Mesenchymal stem cell (in vitro differentiated cells and primary cell): ENCODE data around the gene SMIM9.
"Not testable (repeated sequence)": the region's sequence is repeated elsewhere in the genome, so short reads cannot be mapped to it uniquely, and the experiment has no call there.

Experiments used
- DNase-seq: peaks from one replicate; pipeline ENCODE4 v3.0.0-alpha.2; 2013
- H2AFZ ChIP-seq: one replicate; pipeline ENCODE4 v1.6.1; 2013; ENCODE audit warnings: low read depth, mild to moderate bottlenecking, control low read depth, inconsistent platforms, low read length, moderate library complexity
- H2AK5ac ChIP-seq: 2 replicates; pipeline ENCODE4 v1.6.1; 2013; ENCODE audit warnings: low read length, moderate library complexity, mild to moderate bottlenecking, inconsistent platforms; ENCODE audit not compliant: severe bottlenecking
- H2BK120ac ChIP-seq: one replicate; pipeline ENCODE4 v1.6.1; 2013; ENCODE audit warnings: low read depth, mild to moderate bottlenecking, inconsistent platforms, low read length, moderate library complexity
- H2BK12ac ChIP-seq, 2 experiments: one replicate each; pipeline ENCODE4 v1.6.1; 2013; ENCODE audit warnings: inconsistent platforms in 2 of 2, low read length in 2 of 2, mild to moderate bottlenecking in 2 of 2, moderate library complexity in 2 of 2, control low read depth in 1 of 2
- H2BK15ac ChIP-seq: one replicate; pipeline ENCODE4 v1.6.1; 2013; ENCODE audit warnings: mild to moderate bottlenecking, low read depth, inconsistent platforms; ENCODE audit not compliant: poor library complexity, severe bottlenecking
- H2BK5ac ChIP-seq: 2 replicates; pipeline ENCODE4 v1.6.1; 2013; ENCODE audit warnings: low read depth, mild to moderate bottlenecking, low read length, control low read depth, inconsistent platforms; ENCODE audit not compliant: poor library complexity, severe bottlenecking
- H3K14ac ChIP-seq, 2 experiments: one replicate each; pipeline ENCODE4 v1.6.1; 2013; ENCODE audit warnings: inconsistent platforms in 2 of 2, low read length in 2 of 2, control low read depth in 1 of 2, mild to moderate bottlenecking in 1 of 2, moderate library complexity in 1 of 2
- H3K18ac ChIP-seq, 2 experiments: one replicate each; pipeline ENCODE4 v1.6.1; 2013; ENCODE audit warnings: inconsistent platforms in 2 of 2, low read length in 2 of 2, control low read depth in 1 of 2, low read depth in 1 of 2, mild to moderate bottlenecking in 1 of 2
- H3K23ac ChIP-seq, 2 experiments: one replicate each; pipeline ENCODE4 v1.6.1; 2013; ENCODE audit warnings: inconsistent platforms in 2 of 2, low read length in 2 of 2, mild to moderate bottlenecking in 2 of 2, moderate library complexity in 2 of 2, control low read depth in 1 of 2
- H3K27ac ChIP-seq: 2 replicates; pipeline ENCODE4 v1.5.1; 2013; ENCODE audit warnings: mild to moderate bottlenecking, moderate library complexity, low read length, control low read depth, inconsistent platforms; ENCODE audit not compliant: poor library complexity, severe bottlenecking
- H3K27me3 ChIP-seq, 2 experiments: 2 replicates each; pipeline versions ENCODE4 v1.6.1 to v1.7.0; 2013; ENCODE audit warnings: low read length in 2 of 2, mild to moderate bottlenecking in 2 of 2, moderate library complexity in 2 of 2, control low read depth in 1 of 2, inconsistent platforms in 1 of 2; ENCODE audit not compliant: control insufficient read depth in 1 of 2, insufficient read depth in 1 of 2
- H3K36me3 ChIP-seq, 2 experiments: 2 replicates each; pipeline versions ENCODE4 v1.6.1 to v1.7.0; 2013; ENCODE audit warnings: low read length in 2 of 2, control low read depth in 1 of 2, inconsistent platforms in 1 of 2, low read depth in 1 of 2, mild to moderate bottlenecking in 1 of 2; ENCODE audit not compliant: insufficient read depth in 2 of 2, control insufficient read depth in 1 of 2
- H3K4ac ChIP-seq, 2 experiments: one replicate each; pipeline ENCODE4 v1.6.1; 2013; ENCODE audit warnings: inconsistent platforms in 2 of 2, low read length in 2 of 2, mild to moderate bottlenecking in 2 of 2, moderate library complexity in 2 of 2, control low read depth in 1 of 2, low read depth in 1 of 2
- H3K4me1 ChIP-seq: 2 replicates; pipeline ENCODE4 v1.6.1; 2013; ENCODE audit warnings: low read depth, low read length, control low read depth; ENCODE audit not compliant: control insufficient read depth, insufficient read depth
- H3K4me2 ChIP-seq: 2 replicates; pipeline ENCODE4 v1.6.1; 2013; ENCODE audit warnings: low read length, mild to moderate bottlenecking, inconsistent platforms; ENCODE audit not compliant: poor library complexity, severe bottlenecking
- H3K4me3 ChIP-seq, 2 experiments: 2 replicates each; pipeline versions ENCODE4 v1.5.1 to v1.7.0; 2013; ENCODE audit warnings: low read length in 2 of 2, mild to moderate bottlenecking in 2 of 2, control low read depth in 1 of 2, low read depth in 1 of 2; ENCODE audit not compliant: insufficient read depth in 1 of 2
- H3K79me1 ChIP-seq: replicated peaks from 2 replicates; pipeline ENCODE4 v1.6.1; 2013; ENCODE audit warnings: mild to moderate bottlenecking, control low read depth, low read length, inconsistent platforms; ENCODE audit not compliant: poor library complexity, severe bottlenecking
- H3K9ac ChIP-seq: 2 replicates; pipeline ENCODE4 v1.7.0; 2013; ENCODE audit warnings: mild to moderate bottlenecking, low read length, moderate library complexity
- H3K9me3 ChIP-seq: 2 replicates; pipeline ENCODE4 v1.7.0; 2013; ENCODE audit warnings: mild to moderate bottlenecking, low read length; ENCODE audit not compliant: control insufficient read depth
- H4K8ac ChIP-seq: one replicate; pipeline ENCODE4 v1.6.1; 2013; ENCODE audit warnings: inconsistent platforms, mild to moderate bottlenecking, low read length, moderate library complexity
- H4K91ac ChIP-seq: one replicate; pipeline ENCODE4 v1.6.1; 2013; ENCODE audit warnings: mild to moderate bottlenecking, low read length, inconsistent platforms
- WGBS: methylation state at CpG from one replicate; pipeline ENCODE4 v1.1.7; 2013; ENCODE audit warnings: mixed read lengths; 5-methylcytosine and 5-hydroxymethylcytosine counted together

SMIM9 gene

DNA sequence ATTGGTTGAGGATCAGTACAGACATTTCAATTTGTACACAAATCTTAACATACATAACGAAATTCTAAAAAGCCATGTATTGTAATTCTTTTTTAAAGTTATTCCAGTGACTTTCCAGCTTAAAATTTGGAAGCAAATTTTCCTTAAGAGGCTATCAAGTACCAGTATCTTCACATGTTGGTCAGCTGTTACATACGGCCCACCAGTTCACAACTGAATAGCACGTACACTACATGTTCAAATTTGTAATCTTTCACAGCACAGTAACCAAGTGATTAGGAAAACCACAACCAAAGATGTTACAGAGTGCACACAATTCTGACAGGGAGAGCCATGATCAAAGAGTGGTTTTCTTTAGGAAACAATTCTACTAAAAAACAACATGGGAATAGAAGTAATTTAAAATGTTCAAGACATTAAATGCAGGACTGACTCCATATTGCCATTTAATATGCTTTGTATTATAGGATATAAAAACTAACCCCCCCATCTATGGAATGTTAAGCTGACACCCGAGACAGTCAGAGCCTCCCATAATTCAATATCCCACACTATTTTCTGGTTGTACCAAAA lies 18.1 kb downstream of the SMIM9 start:
- not testable (repeated sequence) for H2AK5ac ChIP-seq, H2AFZ ChIP-seq, H3K79me1 ChIP-seq, H2BK5ac ChIP-seq, H2BK120ac ChIP-seq, H3K9me3 ChIP-seq, H2BK12ac ChIP-seq, H3K36me3 ChIP-seq, H3K9ac ChIP-seq, H4K8ac ChIP-seq, H3K14ac ChIP-seq, H3K4me2 ChIP-seq, DNase-seq, H3K23ac ChIP-seq, H2BK15ac ChIP-seq, H3K4me1 ChIP-seq, H3K18ac ChIP-seq, H4K91ac ChIP-seq, H3K27me3 ChIP-seq, H3K4me3 ChIP-seq, H3K4ac ChIP-seq, H3K27ac ChIP-seq
- no CpG with 5 or more reads among the region's 4 CpGs for WGBS

- no peak overlapping the region for H3K23ac ChIP-seq
- no peak overlapping the region for H3K18ac ChIP-seq
- H2BK12ac ChIP-seq = no peak overlapping the region
- no peak overlapping the region for H3K27ac ChIP-seq
- no peaks in the 10 kb centered on the region for H3K9me3 ChIP-seq
- no peak overlapping the region for H2AFZ ChIP-seq
- H3K9ac ChIP-seq = no peak overlapping the region
- H2AK5ac ChIP-seq = no peak overlapping the region
- no peak overlapping the region for H2BK120ac ChIP-seq
- H3K79me1 ChIP-seq = no peaks in the 10 kb centered on the region
- H2BK15ac ChIP-seq = no peak overlapping the region
- no peak overlapping the region for H3K4ac ChIP-seq
- no peaks in the 10 kb centered on the region for H3K36me3 ChIP-seq
- no peak overlapping the region for H4K91ac ChIP-seq
- 69% methylated on average over 4 of the region's 5 CpGs for WGBS
- H4K8ac ChIP-seq = no peak overlapping the region
- no peaks in the 10 kb centered on the region for H3K4me1 ChIP-seq
- no peak overlapping the region for H3K14ac ChIP-seq
- no peak overlapping the region for H3K4me2 ChIP-seq
- DNase-seq = no peak
- no peak overlapping the region for H2BK5ac ChIP-seq
- H3K4me3 ChIP-seq = no peak overlapping the region
- peaks cover 0 to 3% of the 10 kb centered on the region in 2 experiments for H3K27me3 ChIP-seq
These were observed 19.1 kb downstream of the SMIM9 start for GRCh38 chrX:154815274-154815818.

GRCh38 chrX:154813801-154814200 lies 20.7 kb downstream of the SMIM9 start:
- no peak overlapping the region for H4K8ac ChIP-seq
- no peak overlapping the region for H2BK5ac ChIP-seq
- H2AFZ ChIP-seq = no peak overlapping the region
- H3K23ac ChIP-seq = no peak overlapping the region
- H3K4ac ChIP-seq = no peak overlapping the region
- no peak overlapping the region for H2BK12ac ChIP-seq
- H3K18ac ChIP-seq = no peak overlapping the region
- H3K4me2 ChIP-seq = no peak overlapping the region
- H3K4me3 ChIP-seq = no peak overlapping the region
- no peak overlapping the region for H3K27ac ChIP-seq
- no peak overlapping the region for H2AK5ac ChIP-seq
- H3K36me3 ChIP-seq = no peaks in the 10 kb centered on the region
- no peak overlapping the region for H2BK120ac ChIP-seq
- H3K27me3 ChIP-seq = peaks cover 0 to 3% of the 10 kb centered on the region in 2 experiments
- H3K9me3 ChIP-seq = no peaks in the 10 kb centered on the region
- DNase-seq = no peak
- H4K91ac ChIP-seq = no peak overlapping the region
- no peaks in the 10 kb centered on the region for H3K79me1 ChIP-seq
- H3K14ac ChIP-seq = no peak overlapping the region
- 67% methylated on average over 1 of the region's 1 CpG for WGBS
- H2BK15ac ChIP-seq = no peak overlapping the region
- no peaks in the 10 kb centered on the region for H3K4me1 ChIP-seq
- no peak overlapping the region for H3K9ac ChIP-seq

DNA sequence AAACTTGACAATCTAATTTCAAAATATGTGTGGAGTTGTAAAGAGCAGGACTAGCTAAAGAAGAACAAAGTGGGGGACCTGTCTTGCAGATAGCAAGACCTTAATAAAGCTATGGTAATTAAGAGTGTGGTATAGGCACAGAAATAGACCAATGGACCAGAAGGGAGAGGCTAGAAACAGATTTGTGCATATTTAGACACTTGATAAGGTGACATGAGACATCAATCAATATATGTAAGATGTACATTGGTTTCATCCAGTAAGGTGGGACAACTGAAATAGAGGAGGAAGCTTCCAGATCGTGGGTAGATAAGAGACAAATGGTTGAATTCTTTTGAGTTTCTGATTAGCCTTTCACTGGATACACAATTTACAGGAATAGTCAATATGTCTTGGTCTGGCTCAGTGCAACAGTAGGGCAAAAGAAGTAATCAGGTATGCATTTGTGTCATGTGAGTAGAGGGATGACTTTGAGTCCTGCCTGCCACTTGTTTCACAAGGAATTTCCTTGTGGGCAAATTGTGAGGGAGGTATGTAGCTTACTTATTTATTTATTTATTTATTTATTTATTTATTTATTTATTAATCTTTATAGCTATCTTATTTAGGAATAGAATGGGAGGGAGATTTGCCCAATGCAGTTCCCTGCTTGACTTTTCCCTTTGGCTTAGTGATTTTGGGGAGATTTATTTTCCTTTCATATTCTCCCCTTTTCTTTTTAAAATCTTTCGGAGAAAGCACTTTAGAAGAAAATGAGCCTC lies 21.9 kb downstream of the SMIM9 start:
- no peak overlapping the region for H2BK5ac ChIP-seq
- H3K4ac ChIP-seq = no peak overlapping the region
- no peak overlapping the region for H4K8ac ChIP-seq
- H2AK5ac ChIP-seq = no peak overlapping the region
- H3K4me1 ChIP-seq = no peaks in the 10 kb centered on the region
- DNase-seq = no peak
- no peak overlapping the region for H3K4me3 ChIP-seq
- H2BK12ac ChIP-seq = no peak overlapping the region
- H3K9me3 ChIP-seq = peaks cover 2% of the 10 kb centered on the region
- H3K23ac ChIP-seq = no peak overlapping the region
- no peak overlapping the region for H3K18ac ChIP-seq
- no peak overlapping the region for H3K4me2 ChIP-seq
- H4K91ac ChIP-seq = no peak overlapping the region
- no peak overlapping the region for H3K27ac ChIP-seq
- no peak overlapping the region for H3K14ac ChIP-seq
- H3K9ac ChIP-seq = no peak overlapping the region
- no peaks in the 10 kb centered on the region for H3K79me1 ChIP-seq
- 71% methylated on average over 1 of the region's 2 CpGs for WGBS
- H2BK120ac ChIP-seq = no peak overlapping the region
- no peak overlapping the region for H2AFZ ChIP-seq
- no peaks in the 10 kb centered on the region for H3K36me3 ChIP-seq
- H3K27me3 ChIP-seq = peaks cover 0 to 3% of the 10 kb centered on the region in 2 experiments
- H2BK15ac ChIP-seq = no peak overlapping the region
